Activated effector memory CD4-positive, alpha-beta T cell treated with Interleukin-2 at 50 U/mL for 16 hours (primary cell): Measurements from ENCODE around the gene ETV6.
"Not testable (repeated sequence)": the region's sequence is repeated elsewhere in the genome, so short reads cannot be mapped to it uniquely, and the experiment has no call there.

Experiments used
- DNase-seq: peaks from one replicate; pipeline ENCODE4 v3.0.0-alpha.2; 2020

ETV6 gene

GRCh38 chr12:11896417-11896929, 247.0 kb downstream of the ETV6 start:
- DNase-seq, result no peak

- no peak for DNase-seq
These were observed 248.4 kb downstream of the ETV6 start for GRCh38 chr12:11897923-11898322.

- DNase-seq, result no peak
These were observed 252.4 kb downstream of the ETV6 start for GRCh38 chr12:11901701-11902524.

GRCh38 chr12:11902525-11902875, 253.0 kb downstream of the ETV6 start:
- no peak for DNase-seq

GRCh38 chr12:11904124-11904523, 254.7 kb downstream of the ETV6 start:
- no peak for DNase-seq

- DNase-seq, result no peak
These were observed 256.1 kb downstream of the ETV6 start for GRCh38 chr12:11905534-11905933.

GRCh38 chr12:11906286-11906935, 256.9 kb downstream of the ETV6 start:
- DNase-seq, result no peak

- DNase-seq, result no peak
These were observed 258.2 kb downstream of the ETV6 start for GRCh38 chr12:11907625-11908024.

GRCh38 chr12:11909406-11909805, 259.9 kb downstream of the ETV6 start:
- not testable (repeated sequence) for DNase-seq

GRCh38 chr12:11916113-11916512, 266.6 kb downstream of the ETV6 start:
- DNase-seq, result no peak

- DNase-seq, result no peak
These were observed 267.3 kb downstream of the ETV6 start for GRCh38 chr12:11916771-11917170.

- DNase-seq, result no peak
These were observed 268.0 kb downstream of the ETV6 start for GRCh38 chr12:11917501-11917900.

- no peak for DNase-seq
These were observed 270.8 kb downstream of the ETV6 start for GRCh38 chr12:11920231-11920630.

- no peak for DNase-seq
These were observed 272.9 kb downstream of the ETV6 start for GRCh38 chr12:11922361-11922760.

GRCh38 chr12:11923067-11923466, 273.6 kb downstream of the ETV6 start:
- no peak for DNase-seq

GRCh38 chr12:11927286-11927935, 277.9 kb downstream of the ETV6 start:
- no peak for DNase-seq

- no peak for DNase-seq
These were observed 280.2 kb downstream of the ETV6 start for GRCh38 chr12:11929714-11930113.

GRCh38 chr12:11939223-11939622, 289.7 kb downstream of the ETV6 start:
- DNase-seq, result no peak

GRCh38 chr12:11941606-11942337, 292.3 kb downstream of the ETV6 start:
- DNase-seq, result no peak

- no peak for DNase-seq
These were observed 294.6 kb downstream of the ETV6 start for GRCh38 chr12:11943919-11944700.
